HepG2 (cell line): Measurements from ENCODE around the gene POFUT1.
"Not testable (repeated sequence)": the region's sequence is repeated elsewhere in the genome, so short reads cannot be mapped to it uniquely, and the experiment has no call there.

Experiments used
- BHLHE40 ChIP-seq: IDR thresholded peaks from 2 replicates; pipeline ENCODE4 v1.6.1; 2011; ENCODE audit warnings: low read length, improper control_type of control experiment
- HDAC1 ChIP-seq: sonication (generic); formaldehyde crosslinking; IDR thresholded peaks from 2 replicates; pipeline ENCODE4 v1.5.1; 2020; ENCODE audit warnings: mild to moderate bottlenecking, missing genetic modification reagents
- NCOA2 ChIP-seq: sonication (generic); formaldehyde crosslinking; IDR thresholded peaks from 2 replicates; pipeline ENCODE4 v1.8.0; 2022; ENCODE audit warnings: inconsistent platforms
- TSC22D2 ChIP-seq: sonication (generic); formaldehyde crosslinking; IDR thresholded peaks from 2 replicates; pipeline ENCODE4 v1.5.1; 2020; ENCODE audit warnings: missing genetic modification reagents, mild to moderate bottlenecking, borderline replicate concordance
- ZNF251 ChIP-seq: sonication (generic); formaldehyde crosslinking; IDR thresholded peaks from 2 replicates; pipeline ENCODE4 v1.9.0; 2021; ENCODE audit warnings: mild to moderate bottlenecking, missing genetic modification reagents
- ZNF687 ChIP-seq: sonication (generic); formaldehyde crosslinking; IDR thresholded peaks from 2 replicates; pipeline ENCODE4 v1.5.1; 2020; ENCODE audit warnings: mild to moderate bottlenecking, missing genetic modification reagents, moderate library complexity
- TF ChIP-seq, protein P1 (sequence below): sonication (generic); formaldehyde crosslinking; IDR thresholded peaks from 2 replicates; pipeline ENCODE4 v1.4.0; 2020; ENCODE audit warnings: missing genetic modification reagents
- TF ChIP-seq, protein P2 (sequence below): sonication (generic); formaldehyde crosslinking; IDR thresholded peaks from 2 replicates; pipeline ENCODE4 v1.5.0; 2020; ENCODE audit warnings: mild to moderate bottlenecking, missing genetic modification reagents, moderate library complexity

- not testable (repeated sequence) for TF ChIP-seq BHLHE40; TSC22D2 (CRISPR knock-in tag); NCOA2; ZNF251 (CRISPR knock-in tag); HDAC1 (CRISPR knock-in tag); ZNF687
- TF ChIP-seq, protein P1, sequence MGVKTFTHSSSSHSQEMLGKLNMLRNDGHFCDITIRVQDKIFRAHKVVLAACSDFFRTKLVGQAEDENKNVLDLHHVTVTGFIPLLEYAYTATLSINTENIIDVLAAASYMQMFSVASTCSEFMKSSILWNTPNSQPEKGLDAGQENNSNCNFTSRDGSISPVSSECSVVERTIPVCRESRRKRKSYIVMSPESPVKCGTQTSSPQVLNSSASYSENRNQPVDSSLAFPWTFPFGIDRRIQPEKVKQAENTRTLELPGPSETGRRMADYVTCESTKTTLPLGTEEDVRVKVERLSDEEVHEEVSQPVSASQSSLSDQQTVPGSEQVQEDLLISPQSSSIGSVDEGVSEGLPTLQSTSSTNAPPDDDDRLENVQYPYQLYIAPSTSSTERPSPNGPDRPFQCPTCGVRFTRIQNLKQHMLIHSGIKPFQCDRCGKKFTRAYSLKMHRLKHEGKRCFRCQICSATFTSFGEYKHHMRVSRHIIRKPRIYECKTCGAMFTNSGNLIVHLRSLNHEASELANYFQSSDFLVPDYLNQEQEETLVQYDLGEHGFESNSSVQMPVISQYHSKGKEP: not testable (repeated sequence)
- TF ChIP-seq, protein P2, sequence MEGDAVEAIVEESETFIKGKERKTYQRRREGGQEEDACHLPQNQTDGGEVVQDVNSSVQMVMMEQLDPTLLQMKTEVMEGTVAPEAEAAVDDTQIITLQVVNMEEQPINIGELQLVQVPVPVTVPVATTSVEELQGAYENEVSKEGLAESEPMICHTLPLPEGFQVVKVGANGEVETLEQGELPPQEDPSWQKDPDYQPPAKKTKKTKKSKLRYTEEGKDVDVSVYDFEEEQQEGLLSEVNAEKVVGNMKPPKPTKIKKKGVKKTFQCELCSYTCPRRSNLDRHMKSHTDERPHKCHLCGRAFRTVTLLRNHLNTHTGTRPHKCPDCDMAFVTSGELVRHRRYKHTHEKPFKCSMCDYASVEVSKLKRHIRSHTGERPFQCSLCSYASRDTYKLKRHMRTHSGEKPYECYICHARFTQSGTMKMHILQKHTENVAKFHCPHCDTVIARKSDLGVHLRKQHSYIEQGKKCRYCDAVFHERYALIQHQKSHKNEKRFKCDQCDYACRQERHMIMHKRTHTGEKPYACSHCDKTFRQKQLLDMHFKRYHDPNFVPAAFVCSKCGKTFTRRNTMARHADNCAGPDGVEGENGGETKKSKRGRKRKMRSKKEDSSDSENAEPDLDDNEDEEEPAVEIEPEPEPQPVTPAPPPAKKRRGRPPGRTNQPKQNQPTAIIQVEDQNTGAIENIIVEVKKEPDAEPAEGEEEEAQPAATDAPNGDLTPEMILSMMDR (CRISPR knock-in tag): not testable (repeated sequence)
These were observed 38.5 kb downstream of the POFUT1 start for GRCh38 chr20:32246208-32246607.
